HL-60/S4 treated with retinoic acid at 250 ng/mL for 4 days and 3 days (cell line): ENCODE results near the gene ZNF319.
"Not testable (repeated sequence)": the region's sequence is repeated elsewhere in the genome, so short reads cannot be mapped to it uniquely, and the experiment has no call there.

Experiments
- in situ Hi-C: fragments of 300-500 bp; cut with MboI; formaldehyde crosslinking; loops from 2 replicates; pipeline ENCODE4 v1.7.0; 2022; ENCODE audit warnings: low sequenced_read_pairs

ZNF319 gene

DNA sequence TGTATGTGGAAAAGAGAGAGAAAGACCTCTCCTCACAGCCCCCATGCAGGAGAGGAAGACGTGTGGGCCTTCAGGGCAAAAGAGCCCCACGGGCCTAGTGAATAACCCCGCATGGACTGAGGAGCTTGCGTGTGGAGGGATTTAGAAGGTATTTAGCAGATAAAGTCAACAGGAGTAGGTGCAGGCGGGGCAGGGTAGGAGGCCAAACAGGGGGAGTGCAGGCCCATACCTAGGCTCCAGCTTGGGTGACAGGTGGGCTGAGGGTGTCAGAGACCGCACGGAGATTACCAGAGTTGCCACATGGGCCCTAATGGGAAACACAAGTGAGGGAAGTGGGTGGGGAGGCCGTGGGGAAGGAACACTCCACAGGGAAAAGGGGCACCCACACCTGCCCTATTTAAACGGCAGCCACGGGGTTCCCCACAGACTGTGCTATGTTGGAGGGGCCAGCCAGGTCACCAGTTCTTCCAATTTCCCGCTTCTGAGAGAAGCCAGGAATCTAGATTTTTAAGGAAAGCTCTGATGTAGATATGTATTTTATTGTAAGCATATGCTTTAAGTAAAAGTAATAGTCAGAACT lies 21.4 kb downstream of the ZNF319 start:
- in situ Hi-C loops: no loop called here

DNA sequence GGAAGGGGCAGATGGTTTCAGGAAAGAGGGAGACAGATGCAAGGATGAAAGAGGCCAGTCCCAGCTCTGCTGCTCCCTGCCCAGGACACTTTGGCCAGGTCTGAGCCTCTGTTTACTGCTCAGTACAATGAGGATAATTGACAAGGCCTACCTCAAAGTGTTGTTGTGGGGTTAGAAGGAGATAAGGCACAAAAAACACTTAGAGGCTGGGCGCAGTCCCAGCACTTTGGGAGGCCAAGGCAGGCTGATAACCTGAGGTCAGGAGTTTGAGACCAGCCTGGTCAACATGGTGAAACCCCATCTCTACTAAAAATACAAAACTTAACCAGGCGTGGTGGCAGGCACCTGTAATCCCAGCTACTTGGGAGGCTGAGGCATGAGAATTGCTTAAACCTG lies 22.4 kb downstream of the ZNF319 start:
- in situ Hi-C loops: not testable (repeated sequence)

DNA sequence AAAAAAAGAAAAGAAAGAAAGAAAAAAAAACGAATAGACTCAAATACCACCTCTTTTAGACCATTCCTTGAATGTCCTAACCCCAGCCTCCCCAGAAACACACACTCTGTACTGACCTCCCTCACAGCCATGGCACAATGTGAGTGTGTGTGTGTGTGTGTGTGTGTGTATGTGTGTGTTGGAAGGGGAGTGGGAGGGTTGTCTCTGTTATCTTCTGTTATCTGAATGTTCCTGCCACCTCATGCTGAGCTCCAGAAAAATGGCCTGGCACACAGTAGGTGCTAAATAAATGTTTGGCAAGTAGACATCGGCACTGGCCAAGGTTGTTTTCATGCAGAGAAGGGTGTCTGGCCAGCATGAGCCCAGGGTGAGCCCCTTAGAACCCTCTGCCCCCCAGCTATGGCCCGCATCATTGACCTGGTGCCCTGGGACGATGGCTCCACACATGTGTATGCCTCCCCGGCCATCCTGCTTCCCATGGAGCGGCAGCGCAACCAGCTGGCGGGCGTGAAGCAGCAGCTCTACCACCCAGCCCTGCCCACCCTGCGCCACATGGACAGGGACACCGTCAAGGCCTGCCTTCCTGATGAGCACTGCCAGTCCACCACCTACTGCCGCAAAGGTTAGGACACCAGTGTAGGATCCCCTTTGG lies 22.9 kb downstream of the ZNF319 start:
- in situ Hi-C loops: no loop called here

DNA sequence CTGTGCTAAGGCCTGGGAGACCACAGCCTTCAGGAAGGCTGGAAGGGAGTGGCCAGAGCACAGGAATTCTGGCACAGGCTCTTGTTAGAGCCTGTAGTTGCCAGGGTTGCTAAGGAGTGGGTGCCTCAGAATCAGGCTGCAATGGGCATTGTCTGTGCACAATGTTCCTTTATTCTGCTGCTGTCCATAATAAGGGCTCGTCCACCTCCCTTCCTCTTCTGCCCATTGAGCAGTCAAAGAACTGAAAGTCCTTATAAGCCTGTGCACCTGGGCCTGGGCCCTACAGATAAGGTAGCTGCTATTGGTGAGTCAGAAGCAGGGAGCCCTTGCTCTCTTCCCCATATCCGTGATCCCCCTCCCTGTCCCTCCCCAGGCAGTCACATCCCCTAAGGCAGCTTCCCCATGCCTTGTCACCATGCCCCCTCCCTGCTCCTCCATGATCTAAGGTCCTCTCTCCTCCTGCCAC lies 24.1 kb downstream of the ZNF319 start:
- in situ Hi-C loops: no loop called here

DNA sequence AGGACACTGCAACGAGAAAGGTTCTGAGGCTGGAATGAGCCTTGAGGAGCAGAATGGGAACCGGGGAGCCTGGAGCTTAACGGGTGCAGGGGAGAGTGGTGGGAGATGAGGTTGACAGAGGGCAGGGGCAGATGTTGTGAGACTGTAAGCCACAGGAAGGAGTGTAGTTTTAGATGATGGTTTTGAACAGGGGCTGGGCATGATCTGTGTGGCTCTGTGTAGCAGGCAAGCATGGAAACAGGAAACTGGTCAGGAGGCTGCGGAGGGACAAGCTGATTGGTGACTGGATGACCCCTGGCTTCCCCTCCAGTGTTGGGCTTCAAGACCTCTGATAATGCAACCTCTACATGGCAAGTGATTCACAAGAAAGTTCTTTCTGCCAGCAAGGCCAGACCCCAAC lies 28.2 kb downstream of the ZNF319 start:
- in situ Hi-C loops: no loop called here

DNA sequence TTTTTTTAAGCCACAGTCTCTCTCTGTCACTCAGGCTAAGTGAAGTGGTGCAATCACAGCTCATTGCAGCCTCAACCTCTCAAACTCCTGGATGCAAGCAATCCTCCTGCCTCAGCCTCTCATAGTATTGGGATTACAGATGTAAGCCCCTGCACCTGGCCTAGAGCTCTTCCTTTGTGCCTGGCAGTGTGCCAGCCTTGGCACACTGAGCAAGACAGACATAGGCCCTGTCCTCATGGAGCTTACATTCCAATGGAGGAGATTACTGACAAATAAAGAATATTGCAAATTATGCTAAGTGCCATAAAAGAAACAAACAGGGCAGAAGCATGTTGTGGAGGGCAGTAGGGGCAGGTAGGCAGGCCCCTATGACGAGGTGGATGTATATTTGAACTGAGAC lies 28.6 kb downstream of the ZNF319 start:
- in situ Hi-C loops: no loop called here

DNA sequence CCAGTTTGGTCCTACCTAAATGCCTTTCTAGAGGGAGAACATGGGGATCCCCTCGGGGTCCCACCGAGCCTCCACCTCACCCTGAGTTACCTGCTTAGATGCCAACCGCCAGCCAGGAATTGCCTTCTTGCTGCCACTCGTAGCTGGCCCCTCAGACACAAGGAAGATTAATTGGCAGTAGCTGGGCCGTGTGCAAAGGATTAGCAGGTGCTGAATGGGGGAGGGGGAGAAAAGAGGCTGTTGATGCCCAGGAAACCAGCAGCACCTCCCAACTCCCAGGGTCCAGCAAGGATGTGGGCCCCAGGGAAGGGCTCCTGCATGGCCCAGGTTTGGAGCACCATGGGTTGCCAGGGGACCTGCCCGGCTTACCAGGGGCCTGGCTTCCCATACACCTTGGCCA lies 29.5 kb downstream of the ZNF319 start, which contains the start of gene CNGB1:
TSS of gene CNGB1 (minus strand) at position 159 of the 400 bp plus-strand sequence. CDS start 3,842 bp downstream, outside the sequence.
- in situ Hi-C loops: no loop called here

DNA sequence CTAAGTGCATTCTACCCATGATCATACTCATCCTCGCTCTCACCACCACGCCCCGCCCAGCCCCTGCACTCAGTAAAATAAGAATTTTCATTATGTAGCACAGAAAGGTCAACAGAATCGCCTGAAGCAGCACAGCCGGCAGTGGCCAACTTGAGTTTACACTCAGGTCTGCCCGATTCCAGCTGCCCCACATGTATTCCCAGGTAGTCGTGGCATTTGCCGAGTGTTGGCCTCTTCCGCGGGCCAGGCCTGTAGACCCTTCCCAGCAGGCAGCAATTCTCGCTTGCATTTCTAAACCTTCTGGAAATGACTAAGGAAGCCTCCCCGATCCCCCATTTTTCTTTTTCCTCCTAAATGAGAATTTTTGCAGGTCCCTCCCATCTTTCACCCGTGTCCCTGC lies 30.2 kb downstream of the ZNF319 start:
- in situ Hi-C loops: no loop called here

DNA sequence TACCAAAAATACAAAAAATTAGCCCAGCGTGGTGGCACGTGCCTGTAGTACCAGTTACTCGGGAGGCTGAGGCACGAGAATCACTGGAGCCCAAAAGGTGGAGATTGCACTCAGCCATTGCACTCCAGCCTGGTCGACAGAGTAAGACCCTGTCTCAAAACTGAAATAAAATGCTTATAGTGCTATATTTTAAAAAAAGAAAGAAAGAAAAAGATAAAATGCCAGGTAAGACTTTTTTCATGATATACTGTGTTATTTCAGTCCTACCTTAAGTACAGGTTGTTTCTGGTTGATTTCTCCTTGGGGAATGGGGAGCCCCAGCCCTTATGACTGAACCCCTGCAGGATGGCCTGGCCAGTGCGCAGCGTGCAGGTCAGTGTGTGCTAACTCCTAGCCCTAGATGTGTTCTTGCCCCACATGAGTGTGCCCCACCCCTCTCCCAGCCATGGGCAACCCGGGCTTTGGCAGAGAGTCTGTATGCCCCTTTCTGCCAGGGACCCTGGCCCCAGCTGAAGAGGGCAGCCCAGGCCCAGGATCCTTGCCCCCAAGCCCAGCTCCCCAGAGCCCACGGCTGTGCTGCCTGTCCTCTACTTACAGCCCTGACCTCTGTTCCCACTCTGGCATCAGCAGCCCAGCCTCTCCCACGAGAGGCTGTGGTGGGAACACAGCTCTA lies 30.9 kb downstream of the ZNF319 start:
- in situ Hi-C loops: no loop called here

DNA sequence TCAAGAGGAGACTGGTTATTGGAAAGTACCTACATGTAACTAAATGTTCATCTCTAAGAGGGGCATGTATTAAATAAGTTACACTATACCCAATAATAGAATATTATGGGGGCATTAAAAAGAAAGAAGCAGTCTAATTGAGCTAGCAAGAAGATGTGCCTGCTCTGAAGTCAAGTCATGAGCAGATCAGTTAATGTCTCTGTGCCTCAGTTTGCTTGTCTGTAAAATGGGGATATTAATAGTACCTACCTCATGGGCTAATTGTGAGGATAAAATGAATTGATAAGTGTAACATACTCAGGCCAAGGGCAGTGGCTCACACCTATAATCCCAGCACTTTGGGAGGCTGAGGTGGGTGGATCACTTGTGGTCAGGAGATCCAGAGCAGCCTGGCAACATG lies 32.6 kb downstream of the ZNF319 start:
- in situ Hi-C loops: no loop called here

DNA sequence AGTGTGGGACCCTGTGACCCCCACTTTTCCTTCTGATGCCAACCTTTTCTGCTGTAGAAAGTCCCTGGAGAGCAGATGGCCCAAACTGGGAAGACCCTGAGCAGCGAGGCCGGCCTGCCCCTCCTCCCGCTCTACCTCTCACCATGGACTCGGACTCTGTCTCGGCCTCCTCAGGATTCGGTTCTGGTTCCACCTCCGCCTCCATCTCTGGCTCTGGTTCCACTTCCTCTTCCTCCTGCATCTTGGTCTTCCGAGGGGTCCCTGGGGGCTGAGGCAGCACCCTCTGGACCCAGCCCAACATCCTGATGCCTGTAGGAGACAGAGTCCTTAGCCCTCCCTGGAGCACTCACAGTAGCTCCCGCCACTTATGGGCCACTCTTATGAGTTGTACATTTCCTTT lies 33.5 kb downstream of the ZNF319 start:
- in situ Hi-C loops: no loop called here

DNA sequence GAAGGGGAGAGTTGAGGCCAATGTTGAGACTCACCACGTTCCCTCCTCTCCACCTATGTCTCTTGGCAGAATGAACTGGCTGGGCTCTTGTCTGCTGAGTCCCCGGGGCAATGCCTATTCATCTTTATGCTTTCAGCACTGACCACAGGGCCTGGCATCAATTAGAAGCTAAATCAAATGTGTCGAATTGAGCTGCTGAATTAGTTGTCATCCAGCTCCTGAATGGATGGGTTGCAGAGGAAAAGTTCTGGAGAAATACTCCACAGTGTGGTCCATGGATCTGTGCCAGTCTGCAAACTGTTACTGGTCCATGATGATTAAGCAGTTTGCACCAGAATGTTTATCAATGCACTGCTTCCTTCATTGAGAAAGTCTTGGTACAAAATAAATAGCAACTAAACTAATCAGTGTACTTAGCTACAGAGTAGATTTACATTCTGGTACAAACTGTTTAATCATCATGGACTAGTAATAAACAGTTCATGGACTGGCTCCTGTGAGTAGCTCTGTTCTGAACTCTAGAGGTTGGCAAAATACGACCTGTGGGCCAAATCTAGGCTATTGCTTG lies 34.2 kb downstream of the ZNF319 start:
- in situ Hi-C loops: no loop called here

DNA sequence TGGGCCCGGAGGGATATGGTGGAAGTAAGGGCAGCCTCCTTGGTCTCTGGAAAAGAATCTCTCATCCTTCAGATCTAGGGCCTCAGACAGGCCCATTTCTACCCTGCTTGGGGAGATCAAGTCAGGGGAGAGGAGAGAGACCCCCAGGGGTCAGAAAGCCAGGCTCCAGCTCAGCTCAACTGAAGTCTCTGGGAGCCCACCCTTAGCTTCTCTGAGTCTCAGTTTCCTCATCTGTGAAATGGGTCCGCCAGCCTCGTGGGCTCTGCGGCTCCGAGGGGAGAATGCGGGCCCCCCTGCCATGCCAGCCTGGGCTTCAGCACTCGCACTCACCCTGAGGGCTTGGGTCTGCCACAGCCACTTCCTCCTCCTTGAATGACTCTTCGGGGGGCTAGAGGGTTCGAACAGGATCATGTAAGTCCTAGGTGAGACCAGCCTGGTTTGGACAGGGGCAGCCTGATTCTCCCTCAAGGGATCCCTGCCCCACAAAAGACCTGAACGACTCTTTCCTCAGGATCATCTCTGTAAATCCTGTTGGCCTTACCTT lies 36.2 kb downstream of the ZNF319 start:
- in situ Hi-C loops: no loop called here

DNA sequence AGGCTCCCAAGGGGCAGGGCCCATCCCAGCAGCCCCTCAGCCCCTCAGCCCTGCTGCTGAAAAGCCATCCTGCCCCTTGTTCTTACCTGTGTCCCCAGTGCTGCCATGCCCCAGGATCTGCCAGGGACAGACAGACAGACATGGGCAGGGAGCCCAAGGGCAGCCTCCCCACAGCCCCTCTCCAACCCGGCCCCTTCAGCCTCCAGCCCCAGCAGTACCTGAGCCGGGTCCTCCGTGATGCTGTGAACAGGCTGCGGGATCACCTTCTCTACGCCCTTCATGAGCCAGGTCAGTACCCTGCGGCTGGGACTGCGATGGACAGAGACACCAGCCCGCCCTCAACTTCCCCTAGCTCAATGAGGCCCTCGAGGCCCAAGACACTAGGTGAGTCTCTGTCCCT lies 37.7 kb downstream of the ZNF319 start:
- in situ Hi-C loops: no loop called here

DNA sequence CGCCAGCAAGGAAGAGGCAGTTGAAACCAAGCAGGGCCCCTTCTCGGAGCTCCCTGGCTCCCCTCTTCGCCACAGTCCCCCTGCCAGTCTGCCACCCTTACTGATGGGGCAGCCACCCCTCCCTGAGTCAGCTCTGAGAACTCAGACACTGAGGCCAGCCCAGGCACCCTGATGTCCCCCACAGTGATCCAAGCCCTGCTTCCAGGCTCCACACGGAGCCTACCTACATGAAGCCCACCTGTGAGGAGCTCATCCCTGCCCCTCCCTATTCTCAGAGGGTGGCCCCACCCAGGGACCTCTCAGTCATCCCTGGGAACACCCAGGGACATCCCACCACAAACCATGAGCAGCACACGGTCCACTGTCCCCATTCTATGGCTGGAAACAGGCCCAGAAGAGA lies 38.4 kb downstream of the ZNF319 start:
- in situ Hi-C loops: no loop called here

DNA sequence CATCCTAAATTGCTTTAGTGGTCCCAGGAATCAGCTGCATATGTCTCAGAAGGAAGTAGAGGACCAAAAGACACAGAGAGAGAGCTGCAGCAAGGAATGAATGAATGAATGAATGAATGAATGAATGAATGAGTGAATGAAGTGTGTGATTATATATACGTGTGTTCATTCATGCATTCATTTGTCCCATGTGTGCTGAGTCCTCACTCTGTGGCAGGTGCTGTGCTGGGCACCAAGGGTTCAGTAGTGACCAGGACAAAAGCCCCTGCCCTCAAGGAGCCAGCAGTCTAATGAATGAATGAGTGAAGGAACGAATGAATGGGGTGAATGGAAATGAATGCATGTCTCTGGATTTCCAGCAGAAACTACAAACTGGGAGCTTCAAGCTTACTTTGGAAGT lies 38.9 kb downstream of the ZNF319 start:
- in situ Hi-C loops: no loop called here

DNA sequence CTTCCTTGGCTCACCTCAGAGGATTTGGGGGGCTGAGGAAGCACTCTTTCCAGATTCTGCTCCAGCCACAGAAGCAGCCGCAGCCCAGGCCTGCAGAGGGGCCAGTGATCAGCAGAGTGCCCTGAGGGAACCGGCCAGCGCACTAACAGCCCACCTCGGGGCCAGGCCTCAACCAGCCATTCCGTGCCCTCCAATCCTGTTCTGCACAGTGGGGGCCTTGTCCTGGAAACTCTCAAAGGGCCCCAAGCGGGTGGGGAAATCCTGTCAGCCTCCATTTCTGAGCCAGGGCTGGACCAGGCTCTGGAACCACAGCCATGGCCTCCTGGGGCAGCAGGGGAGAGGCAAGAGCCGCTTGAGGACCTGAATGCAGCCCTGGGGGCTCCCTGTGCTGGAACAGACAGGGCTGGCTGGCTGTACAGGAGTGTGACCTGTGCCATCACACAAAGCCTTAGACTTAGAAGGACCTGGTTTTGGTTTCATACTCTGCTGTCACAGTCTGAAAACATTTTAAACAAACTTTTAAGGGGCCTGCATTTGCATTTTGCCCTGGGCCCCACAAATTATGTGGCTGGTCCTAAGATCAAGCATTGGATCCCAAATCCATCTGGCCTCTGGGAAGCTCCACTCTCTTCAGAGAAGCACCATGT lies 39.5 kb downstream of the ZNF319 start:
- in situ Hi-C loops: no loop called here

DNA sequence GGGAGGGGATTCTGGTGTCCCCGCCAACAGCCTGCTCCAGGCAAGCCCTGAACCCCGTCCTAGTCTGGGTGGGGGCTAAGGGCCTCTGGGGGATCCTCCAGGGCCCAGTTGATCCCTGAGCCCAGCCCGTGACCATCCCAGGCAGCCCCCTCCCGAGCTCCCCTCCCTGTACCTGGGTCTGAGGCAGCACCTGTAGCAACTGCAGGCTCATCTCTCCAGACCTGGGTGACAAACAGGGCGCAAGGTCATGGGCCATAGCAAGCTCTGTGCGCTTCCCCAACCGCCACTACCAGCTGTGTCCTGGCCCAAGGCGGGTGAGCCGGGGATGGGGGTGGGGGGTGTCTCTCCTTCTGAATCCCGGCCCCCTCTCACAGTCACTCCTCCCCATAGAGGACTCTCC lies 40.2 kb downstream of the ZNF319 start:
- in situ Hi-C loops: no loop called here

DNA sequence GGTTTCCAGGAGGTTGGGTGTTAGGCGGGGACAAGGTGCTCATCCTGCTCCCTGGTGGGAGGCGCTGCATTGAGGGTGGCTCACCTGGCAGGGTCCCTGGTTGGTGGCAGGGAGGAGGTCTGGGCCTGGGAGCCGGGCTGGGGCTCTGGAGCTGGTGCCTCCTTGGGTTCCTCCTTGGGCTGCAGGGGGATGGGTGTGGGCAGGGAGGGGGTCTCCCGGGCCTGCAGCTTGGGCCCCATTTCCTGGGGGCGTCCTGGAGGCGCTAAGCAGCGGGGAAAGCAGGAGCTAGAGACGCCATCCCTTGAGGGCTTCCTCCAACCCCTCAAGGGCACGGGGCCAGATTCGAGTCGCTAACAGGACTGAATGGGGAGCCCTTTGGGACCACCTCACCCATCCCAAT lies 40.7 kb downstream of the ZNF319 start:
- in situ Hi-C loops: no loop called here

DNA sequence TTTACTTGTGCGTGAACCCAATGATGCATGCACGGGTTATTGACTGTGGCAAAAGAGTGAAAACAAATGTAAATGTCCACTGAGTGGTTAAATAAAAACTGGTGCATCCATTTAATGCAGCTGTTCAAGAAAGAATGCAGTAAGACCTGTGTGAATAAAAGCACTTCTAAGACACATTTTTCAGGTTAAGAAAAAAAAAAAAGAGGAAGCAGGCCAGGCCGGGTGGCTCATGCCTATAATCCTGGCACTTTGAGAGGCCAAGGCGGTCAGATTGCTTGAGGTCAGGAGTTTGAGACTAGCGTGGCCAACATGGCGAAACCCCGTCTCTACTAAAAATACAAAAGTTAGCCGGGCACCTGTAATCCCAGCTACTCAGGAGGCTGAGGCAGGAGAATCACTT lies 41.4 kb downstream of the ZNF319 start:
- in situ Hi-C loops: no loop called here

DNA sequence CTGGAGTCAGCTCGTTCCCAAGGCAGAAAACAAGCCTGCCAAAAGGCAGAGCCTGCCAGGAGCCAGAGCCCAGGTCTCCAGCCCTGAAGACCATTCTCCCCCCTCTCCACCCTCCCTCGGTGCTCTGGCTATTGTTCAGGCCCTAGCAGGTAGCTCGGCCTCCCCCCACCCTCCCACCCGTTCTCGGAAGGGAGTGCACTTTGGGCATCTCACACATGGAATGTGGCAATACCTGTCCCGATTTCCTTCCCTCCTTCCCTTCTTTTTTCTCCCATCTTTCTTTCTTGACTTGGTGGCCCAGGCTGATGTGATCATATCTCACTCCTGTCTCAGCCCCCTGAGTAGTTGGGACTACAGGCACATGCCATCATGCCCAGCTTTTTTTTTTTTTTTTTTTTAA lies 41.9 kb downstream of the ZNF319 start:
- in situ Hi-C loops: no loop called here
